Prostate gland (tissue), 2 donors: Measurements from ENCODE around the gene ACLY. TPM values are rescaled to one million over a fixed set of nuclear protein-coding genes. Genes with fewer than 3 reads are reported as not detected.

Experiments used
- DNase-seq: peaks from one replicate; pipeline ENCODE4 v3.0.0-alpha.2; 2019; ENCODE audit warnings: low spot score
- H3K27ac ChIP-seq, 2 donors: fragments of 200-600 bp; sonication (generic); 2 replicates each; pipeline ENCODE4 v1.5.1; 2017 to 2019
- H3K27me3 ChIP-seq: fragments of 200-600 bp; sonication (generic); replicated peaks from 2 replicates; pipeline ENCODE4 v1.5.1; 2019; ENCODE audit not compliant: insufficient read depth
- H3K36me3 ChIP-seq, 2 donors: fragments of 200-600 bp; sonication (generic); 1 replicate in 1 of 2; 2 replicates in 1 of 2; pipeline versions ENCODE4 v1.5.1 to v1.8.1; 2017 to 2019
- H3K4me1 ChIP-seq: fragments of 200-600 bp; sonication (generic); replicated peaks from 2 replicates; pipeline ENCODE4 v1.5.1; 2019
- H3K4me3 ChIP-seq, 2 donors: fragments of 200-600 bp; sonication (generic); 2 replicates each; pipeline ENCODE4 v1.5.1; 2017 to 2019
- H3K9me3 ChIP-seq: fragments of 200-600 bp; sonication (generic); 2 replicates; pipeline ENCODE4 v1.5.1; 2017
- CTCF ChIP-seq, 4 experiments: fragments of 200-600 bp in 2 of 4; fragments of 450-650 bp in 2 of 4; sonication (generic) in 2 of 4; IDR thresholded peaks; 1 replicate in 3 of 4; 2 replicates in 1 of 4; pipeline ENCODE4 v1.5.1; 2016 to 2019; ENCODE audit warnings: antibody characterized with exemption in 4 of 4, mild to moderate bottlenecking in 2 of 4, moderate library complexity in 2 of 4
- POLR2A ChIP-seq: fragments of 450-650 bp; IDR thresholded peaks from one replicate; pipeline ENCODE4 v1.6.1; 2016; ENCODE audit warnings: antibody characterized with exemption, mild to moderate bottlenecking
- POLR2AphosphoS5 ChIP-seq: sonication (generic); formaldehyde crosslinking; IDR thresholded peaks from one replicate; pipeline ENCODE4 v1.6.1; 2017; ENCODE audit warnings: antibody characterized with exemption
- WGBS: methylation state at CpG from one replicate; pipeline ENCODE4 v1.1.5; 2018; 5-methylcytosine and 5-hydroxymethylcytosine counted together
- intact Hi-C: fragments of 100-400 bp; cut with DNase I; formaldehyde crosslinking; loops from one replicate; pipeline ENCODE4 v1.14.2; 2022
- total RNA-seq, 2 donors: library from RNA; depleted of rRNA; stranded (reverse); fragments of >200 nt; gene quantifications; one replicate each; pipeline ENCODE4 v1.1.0, GENCODE V29; 2016

The ACLY gene
- total RNA-seq, 2 donors from 2014 or later = 114 to 203 TPM

- Histone ChIP-seq H3K27ac (no peak overlapping the region), H3K9me3 (no peaks in the 10 kb centered on the region), H3K27me3 (no peaks in the 10 kb centered on the region), H3K4me1 (peaks cover 2% of the 10 kb centered on the region), H3K4me3 (no peak overlapping the region), H3K36me3 (peaks cover 3 to 33% of the 10 kb centered on the region in 2 donors)
- WGBS = 89% methylated on average over 3 of the region's 3 CpGs
- no peak for DNase-seq
- TF ChIP-seq POLR2A (no peak), POLR2AphosphoS5 (no peak), CTCF (IDR thresholded peaks at IDR 0.05) (no peak)
- intact Hi-C loops = no loop called here
These were observed 25.4 kb downstream of the ACLY start for GRCh38 chr17:41893384-41893783.

- Histone ChIP-seq H3K36me3 (peaks cover 0 to 29% of the 10 kb centered on the region in 2 donors), H3K27me3 (no peaks in the 10 kb centered on the region), H3K4me3 (no peak overlapping the region), H3K4me1 (peaks cover 2% of the 10 kb centered on the region), H3K27ac (no peak overlapping the region), H3K9me3 (no peaks in the 10 kb centered on the region)
- 94% methylated on average over 4 of the region's 4 CpGs for WGBS
- DNase-seq = no peak
- intact Hi-C loops = no loop called here
- no peak for TF ChIP-seq CTCF (IDR thresholded peaks at IDR 0.05)
- no peak for TF ChIP-seq POLR2AphosphoS5
- no peak for TF ChIP-seq POLR2A
These were observed 26.8 kb downstream of the ACLY start for GRCh38 chr17:41892021-41892376.

GRCh38 chr17:41891135-41892020 is 27.4 kb downstream of the ACLY start:
- intact Hi-C loops = no loop called here
- Histone ChIP-seq H3K4me3 (no peak overlapping the region), H3K27me3 (no peaks in the 10 kb centered on the region), H3K27ac (no peak overlapping the region), H3K36me3 (peaks cover 4 to 27% of the 10 kb centered on the region in 2 donors), H3K4me1 (peaks cover 2% of the 10 kb centered on the region), H3K9me3 (no peaks in the 10 kb centered on the region)
- TF ChIP-seq CTCF (IDR thresholded peaks at IDR 0.05) = no peak
- no peak for TF ChIP-seq POLR2AphosphoS5
- TF ChIP-seq POLR2A = no peak
- DNase-seq = no peak
- 94% methylated on average over 7 of the region's 7 CpGs for WGBS

- Histone ChIP-seq H3K27ac (no peak overlapping the region), H3K27me3 (no peaks in the 10 kb centered on the region), H3K4me1 (no peaks in the 10 kb centered on the region), H3K4me3 (no peak overlapping the region), H3K36me3 (peaks cover 18 to 38% of the 10 kb centered on the region in 2 donors), H3K9me3 (no peaks in the 10 kb centered on the region)
- intact Hi-C loops = loop anchor here (10.0 kb wide), 1 partner anchor 154 kb away; the partner anchor contains the start of gene HAP1
- no peak for TF ChIP-seq POLR2AphosphoS5
- TF ChIP-seq CTCF (IDR thresholded peaks at IDR 0.05) = no peak
- TF ChIP-seq POLR2A = no peak
- no peak for DNase-seq
- WGBS = 82% methylated on average over 6 of the region's 6 CpGs
These were observed 30.3 kb downstream of the ACLY start for GRCh38 chr17:41888332-41888965.
